ENCODE measurements around the gene LRRK1. TPM values are rescaled to one million over a fixed set of nuclear protein-coding genes. Genes with fewer than 3 reads are reported as not detected.

LRRK1 gene
- total and polyA plus RNA-seq, 2 of the 13 experiments (the other 11 are each of a cell fraction or from before 2014, with no cell fraction given), result 0.13 to 1.2 TPM

DNA sequence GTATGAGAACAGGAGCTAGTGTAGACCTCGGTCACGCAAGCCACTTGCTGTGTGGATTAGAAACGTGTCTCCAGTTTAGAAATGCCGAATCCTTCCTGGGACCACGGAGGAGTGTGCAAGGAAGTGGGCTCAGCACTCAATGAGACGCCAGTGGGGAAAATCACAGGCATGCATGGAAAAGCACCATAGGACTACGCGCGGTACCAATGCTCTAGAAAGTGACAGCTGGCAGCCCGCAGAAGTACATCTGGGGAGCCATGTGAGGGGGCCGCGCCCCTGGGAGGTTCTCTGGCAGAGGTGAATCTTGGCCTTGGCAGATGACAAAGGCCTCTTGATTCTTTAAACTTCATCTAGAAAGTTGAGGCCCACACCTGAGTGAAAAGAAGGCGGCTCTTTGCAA, 99.3 kb downstream of the LRRK1 start:
- Histone ChIP-seq H4K20me1 (ENCODE audit: insufficient read depth, low read length) (no peaks in the 10 kb centered on the region), H2AFZ (ENCODE audit: low read length) (no peak overlapping the region), H3K4me1 (ENCODE audit: insufficient read depth, low read length) (peaks cover 21% of the 10 kb centered on the region), H3K4me2 (ENCODE audit: low read depth, low read length) (no peak overlapping the region), H3K4me3 (replicated peaks in 1 of 3; ENCODE audit: insufficient read depth in 1 of 3, low read depth in 2 of 3, low read length in 3 of 3) (no peak overlapping the region), H3K27ac (ENCODE audit: extremely low read length, insufficient read depth, low read length) (no peak overlapping the region), H3K79me2 (ENCODE audit: insufficient read depth, low read length) (no peaks in the 10 kb centered on the region), H3K36me3 (replicated peaks in 1 of 2; ENCODE audit: control insufficient read depth in 1 of 2, insufficient read depth in 2 of 2, low read length in 2 of 2) (no peaks in the 10 kb centered on the region), H3K9ac (ENCODE audit: insufficient read depth, low read depth, low read length) (no peak overlapping the region), H3K9me3 (ENCODE audit: low read length) (no peaks in the 10 kb centered on the region), H3K27me3 (ENCODE audit: control insufficient read depth in 1 of 2, insufficient read depth in 2 of 2, low read length in 2 of 2) (peaks cover 7 to 62% of the 10 kb centered on the region in 2 experiments)
- no TSS peak for BruUV-seq (replicated peaks)
- POLR2A ChIA-PET, result no interaction called here
- ATAC-seq, result no peak
- intact Hi-C loops (cut with micrococcal nuclease; ENCODE audit: unreplicated experiment) (no loop called here), in situ Hi-C loops (cut with HindIII; ENCODE audit: extremely low pct_ligation_motif_present, low pct_unique_long_range_greater_than_20kb) (loop anchor here (5.0 to 25.0 kb wide), 3 partner anchors 49 to 356 kb away; no protein-coding TSS in a partner anchor)
- no peak for FAIRE-seq
- TF ChIP-seq ZNF33B (CRISPR knock-in tag; IDR thresholded peaks at IDR 0.05), result no peak
- TF ChIP-seq ZNF639 (CRISPR knock-in tag; conservative IDR thresholded peaks at IDR 0.05), result no peak
- TF ChIP-seq SYNCRIP (IDR thresholded peaks at IDR 0.05; ENCODE audit: insufficient read depth, low read depth, low read length), result no peak
- TF ChIP-seq MTA3 (CRISPR knock-in tag; IDR thresholded peaks at IDR 0.05), result no peak
- no peak for TF ChIP-seq ZNF335 (CRISPR knock-in tag; IDR thresholded peaks at IDR 0.05)
- no peak for TF ChIP-seq ZNF225 (CRISPR knock-in tag; IDR thresholded peaks at IDR 0.05)
- no peak for TF ChIP-seq ZNF724P (CRISPR knock-in tag; IDR thresholded peaks at IDR 0.05; ENCODE audit: borderline replicate concordance)
- no peak for DNase-seq (ENCODE audit: low spot score)
- WGBS (ENCODE audit: low lambda C conversion rate), result 53% methylated on average over 9 of the region's 13 CpGs
- CTCF ChIA-PET (ENCODE audit: low intra/inter-chr PET ratio, low total read pairs), result interaction anchor here (4.6 kb wide), 1 partner anchor 240 kb away, joined by 72 read pairs; no protein-coding TSS in a partner anchor

DNA sequence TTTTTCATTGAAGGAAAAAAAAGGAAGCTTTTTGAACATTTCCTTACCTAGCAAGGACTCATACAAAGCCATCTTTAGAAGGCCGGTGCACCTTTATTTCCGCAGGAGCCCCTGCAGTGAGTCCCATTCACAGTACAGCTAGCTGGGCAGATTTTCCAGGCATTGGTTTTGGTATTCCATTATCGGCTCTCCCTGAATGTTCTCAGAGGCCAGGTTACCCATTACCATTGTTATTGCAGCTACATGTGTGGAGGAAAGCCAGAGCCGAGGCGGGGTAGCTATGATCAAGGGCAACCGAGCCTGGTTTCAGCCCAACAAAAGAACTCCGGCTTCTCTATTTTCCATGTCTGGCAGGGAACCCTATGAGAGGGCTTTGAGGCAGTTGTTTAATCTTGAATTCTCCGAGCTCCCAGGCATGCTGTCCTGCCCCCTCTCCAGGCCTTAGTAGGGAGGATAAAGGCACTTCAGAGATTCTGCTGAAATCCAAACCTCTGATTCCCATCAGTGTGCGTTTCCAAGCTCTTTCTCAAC, 100.3 kb downstream of the LRRK1 start:
- in situ Hi-C loops (cut with HindIII; ENCODE audit: extremely low pct_ligation_motif_present, low pct_unique_long_range_greater_than_20kb), result loop anchor here (5.0 to 25.0 kb wide), 3 partner anchors 48 to 357 kb away; no protein-coding TSS in a partner anchor
- H3K4me2 ChIP-seq (ENCODE audit: low read depth, low read length), result no peak overlapping the region
- no peak for FAIRE-seq
- intact Hi-C loops (cut with micrococcal nuclease; ENCODE audit: unreplicated experiment), result no loop called here
- H2AFZ ChIP-seq (ENCODE audit: low read length), result no peak overlapping the region
- ATAC-seq, result no peak
- no peak overlapping the region for H3K27ac ChIP-seq (ENCODE audit: extremely low read length, insufficient read depth, low read length)
- no TSS peak for BruUV-seq (replicated peaks)
- ChIA-PET POLR2A (no interaction called here), CTCF (ENCODE audit: low intra/inter-chr PET ratio, low total read pairs) (no interaction called here)
- H3K36me3 ChIP-seq (replicated peaks in 1 of 2; ENCODE audit: control insufficient read depth in 1 of 2, insufficient read depth in 2 of 2, low read length in 2 of 2), result no peaks in the 10 kb centered on the region
- DNase-seq (ENCODE audit: low spot score), result no peak
- 42% methylated on average over 4 of the region's 9 CpGs for WGBS (ENCODE audit: low lambda C conversion rate)
- peaks cover 5 to 62% of the 10 kb centered on the region in 2 experiments for H3K27me3 ChIP-seq (ENCODE audit: control insufficient read depth in 1 of 2, insufficient read depth in 2 of 2, low read length in 2 of 2)
- H3K4me3 ChIP-seq (replicated peaks in 1 of 3; ENCODE audit: insufficient read depth in 1 of 3, low read depth in 2 of 3, low read length in 3 of 3), result no peak overlapping the region
- peaks cover 31% of the 10 kb centered on the region for H3K4me1 ChIP-seq (ENCODE audit: insufficient read depth, low read length)
- H3K9ac ChIP-seq (ENCODE audit: insufficient read depth, low read depth, low read length), result no peak overlapping the region
- no peaks in the 10 kb centered on the region for H3K79me2 ChIP-seq (ENCODE audit: insufficient read depth, low read length)
- H4K20me1 ChIP-seq (ENCODE audit: insufficient read depth, low read length), result no peaks in the 10 kb centered on the region
- no peaks in the 10 kb centered on the region for H3K9me3 ChIP-seq (ENCODE audit: low read length)
- TF ChIP-seq ETV6 (CRISPR knock-in tag; conservative IDR thresholded peaks at IDR 0.05), result no peak
- no peak for TF ChIP-seq THYN1 (CRISPR knock-in tag; IDR thresholded peaks at IDR 0.05; ENCODE audit: borderline replicate concordance, low read depth)
- TF ChIP-seq, protein P1, sequence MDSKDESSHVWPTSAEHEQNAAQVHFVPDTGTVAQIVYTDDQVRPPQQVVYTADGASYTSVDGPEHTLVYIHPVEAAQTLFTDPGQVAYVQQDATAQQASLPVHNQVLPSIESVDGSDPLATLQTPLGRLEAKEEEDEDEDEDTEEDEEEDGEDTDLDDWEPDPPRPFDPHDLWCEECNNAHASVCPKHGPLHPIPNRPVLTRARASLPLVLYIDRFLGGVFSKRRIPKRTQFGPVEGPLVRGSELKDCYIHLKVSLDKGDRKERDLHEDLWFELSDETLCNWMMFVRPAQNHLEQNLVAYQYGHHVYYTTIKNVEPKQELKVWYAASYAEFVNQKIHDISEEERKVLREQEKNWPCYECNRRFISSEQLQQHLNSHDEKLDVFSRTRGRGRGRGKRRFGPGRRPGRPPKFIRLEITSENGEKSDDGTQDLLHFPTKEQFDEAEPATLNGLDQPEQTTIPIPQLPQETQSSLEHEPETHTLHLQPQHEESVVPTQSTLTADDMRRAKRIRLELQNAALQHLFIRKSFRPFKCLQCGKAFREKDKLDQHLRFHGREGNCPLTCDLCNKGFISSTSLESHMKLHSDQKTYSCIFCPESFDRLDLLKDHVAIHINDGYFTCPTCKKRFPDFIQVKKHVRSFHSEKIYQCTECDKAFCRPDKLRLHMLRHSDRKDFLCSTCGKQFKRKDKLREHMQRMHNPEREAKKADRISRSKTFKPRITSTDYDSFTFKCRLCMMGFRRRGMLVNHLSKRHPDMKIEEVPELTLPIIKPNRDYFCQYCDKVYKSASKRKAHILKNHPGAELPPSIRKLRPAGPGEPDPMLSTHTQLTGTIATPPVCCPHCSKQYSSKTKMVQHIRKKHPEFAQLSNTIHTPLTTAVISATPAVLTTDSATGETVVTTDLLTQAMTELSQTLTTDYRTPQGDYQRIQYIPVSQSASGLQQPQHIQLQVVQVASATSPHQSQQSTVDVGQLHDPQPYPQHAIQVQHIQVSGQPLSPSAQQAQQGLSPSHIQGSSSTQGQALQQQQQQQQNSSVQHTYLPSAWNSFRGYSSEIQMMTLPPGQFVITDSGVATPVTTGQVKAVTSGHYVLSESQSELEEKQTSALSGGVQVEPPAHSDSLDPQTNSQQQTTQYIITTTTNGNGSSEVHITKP (CRISPR knock-in tag; IDR thresholded peaks at IDR 0.05; ENCODE audit: low read depth), result no peak
- no peak for TF ChIP-seq ZNF766 (CRISPR knock-in tag; IDR thresholded peaks at IDR 0.05; ENCODE audit: borderline replicate concordance)
- TF ChIP-seq, protein P2, sequence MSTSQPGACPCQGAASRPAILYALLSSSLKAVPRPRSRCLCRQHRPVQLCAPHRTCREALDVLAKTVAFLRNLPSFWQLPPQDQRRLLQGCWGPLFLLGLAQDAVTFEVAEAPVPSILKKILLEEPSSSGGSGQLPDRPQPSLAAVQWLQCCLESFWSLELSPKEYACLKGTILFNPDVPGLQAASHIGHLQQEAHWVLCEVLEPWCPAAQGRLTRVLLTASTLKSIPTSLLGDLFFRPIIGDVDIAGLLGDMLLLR (CRISPR knock-in tag; IDR thresholded peaks at IDR 0.05), result no peak
